Measurements from ENCODE around the gene NKX1-2.
"Not testable (repeated sequence)": the region's sequence is repeated elsewhere in the genome, so short reads cannot be mapped to it uniquely, and the experiment has no call there.

Gene NKX1-2

DNA sequence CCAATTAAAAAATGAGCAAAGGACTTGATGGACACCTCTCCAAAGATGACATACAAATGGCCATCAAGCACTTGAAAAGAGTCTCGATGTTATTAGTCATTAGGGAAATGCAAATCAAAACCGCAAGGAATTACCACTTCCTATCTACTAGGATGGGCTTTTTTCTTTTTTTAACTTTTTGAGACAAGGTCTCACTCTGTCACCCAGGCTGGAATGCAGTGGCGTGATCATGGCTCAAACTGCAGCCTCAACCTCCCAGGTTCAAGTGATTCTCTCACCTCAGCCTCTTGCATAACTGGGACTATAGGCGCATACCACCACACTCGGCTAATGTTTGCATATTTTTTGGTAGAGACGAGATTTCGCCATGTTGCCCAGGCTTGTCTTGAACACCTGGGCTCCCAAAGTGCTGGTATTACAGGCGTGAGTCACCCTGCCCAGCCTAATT lies 13.6 kb downstream of the NKX1-2 start:
- TF ChIP-seq, protein P1, sequence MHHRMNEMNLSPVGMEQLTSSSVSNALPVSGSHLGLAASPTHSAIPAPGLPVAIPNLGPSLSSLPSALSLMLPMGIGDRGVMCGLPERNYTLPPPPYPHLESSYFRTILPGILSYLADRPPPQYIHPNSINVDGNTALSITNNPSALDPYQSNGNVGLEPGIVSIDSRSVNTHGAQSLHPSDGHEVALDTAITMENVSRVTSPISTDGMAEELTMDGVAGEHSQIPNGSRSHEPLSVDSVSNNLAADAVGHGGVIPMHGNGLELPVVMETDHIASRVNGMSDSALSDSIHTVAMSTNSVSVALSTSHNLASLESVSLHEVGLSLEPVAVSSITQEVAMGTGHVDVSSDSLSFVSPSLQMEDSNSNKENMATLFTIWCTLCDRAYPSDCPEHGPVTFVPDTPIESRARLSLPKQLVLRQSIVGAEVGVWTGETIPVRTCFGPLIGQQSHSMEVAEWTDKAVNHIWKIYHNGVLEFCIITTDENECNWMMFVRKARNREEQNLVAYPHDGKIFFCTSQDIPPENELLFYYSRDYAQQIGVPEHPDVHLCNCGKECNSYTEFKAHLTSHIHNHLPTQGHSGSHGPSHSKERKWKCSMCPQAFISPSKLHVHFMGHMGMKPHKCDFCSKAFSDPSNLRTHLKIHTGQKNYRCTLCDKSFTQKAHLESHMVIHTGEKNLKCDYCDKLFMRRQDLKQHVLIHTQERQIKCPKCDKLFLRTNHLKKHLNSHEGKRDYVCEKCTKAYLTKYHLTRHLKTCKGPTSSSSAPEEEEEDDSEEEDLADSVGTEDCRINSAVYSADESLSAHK (tag by site-specific recombination; IDR thresholded peaks at IDR 0.05): no peak
- TF ChIP-seq FEZF1 (tag by site-specific recombination; IDR thresholded peaks at IDR 0.05): peak; percentile 39; the same call in 1 of the 2 replicates
- ChIA-PET POLR2A (interaction anchor here (0.6 kb wide), 1 partner anchor 366 kb away, joined by 4 read pairs; the partner anchor contains the start of gene ABRAXAS2), CTCF (interaction anchor here (0.6 kb wide), 1 partner anchor 47 kb away, joined by 3 read pairs; no protein-coding TSS in a partner anchor)
- H3K9me3 ChIP-seq (ENCODE audit: control insufficient read depth, insufficient read depth, low read depth, low read length): no peaks in the 10 kb centered on the region
- no peaks in the 10 kb centered on the region for H3K4me1 ChIP-seq (ENCODE audit: control insufficient read depth, insufficient read depth, low read length)
- no peaks in the 10 kb centered on the region for H3K36me3 ChIP-seq (ENCODE audit: control insufficient read depth in 2 of 2, insufficient read depth in 1 of 2, low read length in 2 of 2)
- no peak overlapping the region for H3K27ac ChIP-seq (ENCODE audit: extremely low read depth, low read depth, low read length)
- H3K4me3 ChIP-seq (ENCODE audit: low read depth, low read length): no peak overlapping the region

DNA sequence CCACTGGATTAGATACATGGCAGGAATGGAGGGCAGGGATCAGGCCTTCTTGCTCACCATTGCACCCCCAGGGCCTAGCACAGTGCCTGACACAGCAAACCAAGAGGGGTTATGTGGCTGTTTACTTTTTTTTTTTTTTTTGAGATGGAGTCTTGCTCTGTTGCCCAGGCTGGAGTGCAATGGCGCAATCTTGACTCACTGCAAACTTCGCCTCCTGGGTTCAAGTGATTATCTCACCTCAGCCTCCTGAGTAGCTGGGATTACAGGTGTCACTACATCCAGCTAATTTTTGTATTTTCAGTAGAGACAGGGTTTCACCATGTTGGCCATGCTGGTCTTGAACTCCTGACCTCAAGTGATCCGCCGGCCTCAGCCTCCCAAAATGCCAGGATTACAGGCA lies 14.2 kb downstream of the NKX1-2 start:
- not testable (repeated sequence) for H3K4me1 ChIP-seq (ENCODE audit: control insufficient read depth, insufficient read depth, low read length); H3K27ac ChIP-seq (ENCODE audit: extremely low read depth, low read depth, low read length); H3K9me3 ChIP-seq (ENCODE audit: control insufficient read depth, insufficient read depth, low read depth, low read length); H3K4me3 ChIP-seq (ENCODE audit: low read depth, low read length); H3K36me3 ChIP-seq (ENCODE audit: control insufficient read depth in 2 of 2, insufficient read depth in 1 of 2, low read length in 2 of 2)
- TF ChIP-seq ZNF121 (tag by site-specific recombination; IDR thresholded peaks at IDR 0.05): 0 out of 2 replicates have a peak, but pooled peaks have one; percentile 53
- ChIA-PET POLR2A (interaction anchor here (0.6 to 1.9 kb wide), 2 partner anchors 17 to 366 kb away, joined by 4 to 7 read pairs; partner anchors contain the start of gene ABRAXAS2), CTCF (interaction anchor here (0.6 kb wide), 1 partner anchor 571 kb away, joined by 3 read pairs; no protein-coding TSS in a partner anchor)

DNA sequence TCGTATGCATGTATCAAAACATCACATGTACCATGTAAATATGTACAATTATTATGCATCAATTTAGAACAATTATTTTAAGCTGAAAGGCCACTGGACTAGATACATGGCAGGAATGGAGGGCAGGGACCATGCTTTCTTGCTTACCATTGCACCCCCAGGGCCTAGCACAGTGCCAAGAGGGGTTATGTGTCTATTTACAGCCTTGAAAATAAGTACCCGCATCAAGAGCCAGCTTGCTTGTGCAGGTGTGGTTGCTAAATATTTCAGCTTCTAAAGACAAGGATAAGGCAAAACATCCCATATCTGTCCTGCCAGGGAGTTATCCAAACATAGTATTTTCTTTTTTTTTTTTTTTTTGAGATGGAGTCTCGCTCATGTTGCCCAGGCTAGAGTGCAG lies 16.4 kb downstream of the NKX1-2 start:
- H3K4me1 ChIP-seq (ENCODE audit: control insufficient read depth, insufficient read depth, low read length): no peaks in the 10 kb centered on the region
- CTCF ChIA-PET: interaction anchor here (0.6 to 0.7 kb wide), 2 partner anchors 82 to 224 kb away, joined by 3 to 5 read pairs; no protein-coding TSS in a partner anchor
- no peak for TF ChIP-seq TRIM28 (IDR thresholded peaks at IDR 0.05; ENCODE audit: borderline replicate concordance, low read length)
- TF ChIP-seq, protein P2, sequence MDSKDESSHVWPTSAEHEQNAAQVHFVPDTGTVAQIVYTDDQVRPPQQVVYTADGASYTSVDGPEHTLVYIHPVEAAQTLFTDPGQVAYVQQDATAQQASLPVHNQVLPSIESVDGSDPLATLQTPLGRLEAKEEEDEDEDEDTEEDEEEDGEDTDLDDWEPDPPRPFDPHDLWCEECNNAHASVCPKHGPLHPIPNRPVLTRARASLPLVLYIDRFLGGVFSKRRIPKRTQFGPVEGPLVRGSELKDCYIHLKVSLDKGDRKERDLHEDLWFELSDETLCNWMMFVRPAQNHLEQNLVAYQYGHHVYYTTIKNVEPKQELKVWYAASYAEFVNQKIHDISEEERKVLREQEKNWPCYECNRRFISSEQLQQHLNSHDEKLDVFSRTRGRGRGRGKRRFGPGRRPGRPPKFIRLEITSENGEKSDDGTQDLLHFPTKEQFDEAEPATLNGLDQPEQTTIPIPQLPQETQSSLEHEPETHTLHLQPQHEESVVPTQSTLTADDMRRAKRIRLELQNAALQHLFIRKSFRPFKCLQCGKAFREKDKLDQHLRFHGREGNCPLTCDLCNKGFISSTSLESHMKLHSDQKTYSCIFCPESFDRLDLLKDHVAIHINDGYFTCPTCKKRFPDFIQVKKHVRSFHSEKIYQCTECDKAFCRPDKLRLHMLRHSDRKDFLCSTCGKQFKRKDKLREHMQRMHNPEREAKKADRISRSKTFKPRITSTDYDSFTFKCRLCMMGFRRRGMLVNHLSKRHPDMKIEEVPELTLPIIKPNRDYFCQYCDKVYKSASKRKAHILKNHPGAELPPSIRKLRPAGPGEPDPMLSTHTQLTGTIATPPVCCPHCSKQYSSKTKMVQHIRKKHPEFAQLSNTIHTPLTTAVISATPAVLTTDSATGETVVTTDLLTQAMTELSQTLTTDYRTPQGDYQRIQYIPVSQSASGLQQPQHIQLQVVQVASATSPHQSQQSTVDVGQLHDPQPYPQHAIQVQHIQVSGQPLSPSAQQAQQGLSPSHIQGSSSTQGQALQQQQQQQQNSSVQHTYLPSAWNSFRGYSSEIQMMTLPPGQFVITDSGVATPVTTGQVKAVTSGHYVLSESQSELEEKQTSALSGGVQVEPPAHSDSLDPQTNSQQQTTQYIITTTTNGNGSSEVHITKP (tag by site-specific recombination; IDR thresholded peaks at IDR 0.05): no peak
- no peak for TF ChIP-seq ZSCAN16 (tag by site-specific recombination; IDR thresholded peaks at IDR 0.05)
- no peak for TF ChIP-seq ZFP3 (tag by site-specific recombination; IDR thresholded peaks at IDR 0.05; ENCODE audit: low read depth)
- TF ChIP-seq KLF8 (tag by site-specific recombination; IDR thresholded peaks at IDR 0.05): no peak
- TF ChIP-seq, protein P3, sequence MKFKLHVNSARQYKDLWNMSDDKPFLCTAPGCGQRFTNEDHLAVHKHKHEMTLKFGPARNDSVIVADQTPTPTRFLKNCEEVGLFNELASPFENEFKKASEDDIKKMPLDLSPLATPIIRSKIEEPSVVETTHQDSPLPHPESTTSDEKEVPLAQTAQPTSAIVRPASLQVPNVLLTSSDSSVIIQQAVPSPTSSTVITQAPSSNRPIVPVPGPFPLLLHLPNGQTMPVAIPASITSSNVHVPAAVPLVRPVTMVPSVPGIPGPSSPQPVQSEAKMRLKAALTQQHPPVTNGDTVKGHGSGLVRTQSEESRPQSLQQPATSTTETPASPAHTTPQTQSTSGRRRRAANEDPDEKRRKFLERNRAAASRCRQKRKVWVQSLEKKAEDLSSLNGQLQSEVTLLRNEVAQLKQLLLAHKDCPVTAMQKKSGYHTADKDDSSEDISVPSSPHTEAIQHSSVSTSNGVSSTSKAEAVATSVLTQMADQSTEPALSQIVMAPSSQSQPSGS (tag by site-specific recombination; IDR thresholded peaks at IDR 0.05; ENCODE audit: low read depth): no peak
- no peak for TF ChIP-seq ZNF777 (tag by site-specific recombination; IDR thresholded peaks at IDR 0.05; ENCODE audit: borderline replicate concordance)
- TF ChIP-seq, protein P4, sequence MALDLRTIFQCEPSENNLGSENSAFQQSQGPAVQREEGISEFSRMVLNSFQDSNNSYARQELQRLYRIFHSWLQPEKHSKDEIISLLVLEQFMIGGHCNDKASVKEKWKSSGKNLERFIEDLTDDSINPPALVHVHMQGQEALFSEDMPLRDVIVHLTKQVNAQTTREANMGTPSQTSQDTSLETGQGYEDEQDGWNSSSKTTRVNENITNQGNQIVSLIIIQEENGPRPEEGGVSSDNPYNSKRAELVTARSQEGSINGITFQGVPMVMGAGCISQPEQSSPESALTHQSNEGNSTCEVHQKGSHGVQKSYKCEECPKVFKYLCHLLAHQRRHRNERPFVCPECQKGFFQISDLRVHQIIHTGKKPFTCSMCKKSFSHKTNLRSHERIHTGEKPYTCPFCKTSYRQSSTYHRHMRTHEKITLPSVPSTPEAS (tag by site-specific recombination; IDR thresholded peaks at IDR 0.05): no peak
- TF ChIP-seq GFI1B (tag by site-specific recombination; IDR thresholded peaks at IDR 0.05): no peak
- TF ChIP-seq ZNF621 (tag by site-specific recombination; IDR thresholded peaks at IDR 0.05): no peak
- TF ChIP-seq, protein P5, sequence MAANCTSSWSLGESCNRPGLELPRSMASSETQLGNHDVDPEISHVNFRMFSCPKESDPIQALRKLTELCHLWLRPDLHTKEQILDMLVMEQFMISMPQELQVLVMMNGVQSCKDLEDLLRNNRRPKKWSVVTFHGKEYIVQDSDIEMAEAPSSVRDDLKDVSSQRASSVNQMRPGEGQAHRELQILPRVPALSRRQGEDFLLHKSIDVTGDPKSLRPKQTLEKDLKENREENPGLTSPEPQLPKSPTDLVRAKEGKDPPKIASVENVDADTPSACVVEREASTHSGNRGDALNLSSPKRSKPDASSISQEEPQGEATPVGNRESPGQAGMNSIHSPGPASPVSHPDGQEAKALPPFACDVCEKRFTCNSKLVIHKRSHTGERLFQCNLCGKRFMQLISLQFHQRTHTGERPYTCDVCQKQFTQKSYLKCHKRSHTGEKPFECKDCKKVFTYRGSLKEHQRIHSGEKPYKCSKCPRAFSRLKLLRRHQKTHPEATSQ (tag by site-specific recombination; IDR thresholded peaks at IDR 0.05): no peak
- TF ChIP-seq ZNF626 (tag by site-specific recombination; IDR thresholded peaks at IDR 0.05): no peak
- TF ChIP-seq KLF7 (tag by site-specific recombination; IDR thresholded peaks at IDR 0.05; ENCODE audit: borderline replicate concordance): no peak
- TF ChIP-seq ZBTB20 (tag by site-specific recombination; IDR thresholded peaks at IDR 0.05): no peak
- TF ChIP-seq OSR2 (tag by site-specific recombination; IDR thresholded peaks at IDR 0.05): no peak
- no peak for TF ChIP-seq ZNF830 (tag by site-specific recombination; IDR thresholded peaks at IDR 0.05; ENCODE audit: low read depth)
- no peak for TF ChIP-seq ZNF843 (tag by site-specific recombination; IDR thresholded peaks at IDR 0.05)
- no peak for TF ChIP-seq ZNF350 (tag by site-specific recombination; IDR thresholded peaks at IDR 0.05)

More for the DNA sequence above, 16.4 kb downstream of the NKX1-2 start:
- no peak overlapping the region for H3K4me3 ChIP-seq (ENCODE audit: low read depth, low read length)
- no peaks in the 10 kb centered on the region for H3K36me3 ChIP-seq (ENCODE audit: control insufficient read depth in 2 of 2, insufficient read depth in 1 of 2, low read length in 2 of 2)
- H3K9me3 ChIP-seq (ENCODE audit: control insufficient read depth, insufficient read depth, low read depth, low read length): no peaks in the 10 kb centered on the region
- POLR2A ChIA-PET: interaction anchor here (0.9 to 1.8 kb wide), 2 partner anchors 14 to 29 kb away, joined by 3 to 13 read pairs; partner anchors contain the start of gene OAT
- no peak overlapping the region for H3K27ac ChIP-seq (ENCODE audit: extremely low read depth, low read depth, low read length)
